ENCODE measurements around the gene ITPK1. TPM values are rescaled to one million over a fixed set of nuclear protein-coding genes. Genes with fewer than 3 reads are reported as not detected.

ITPK1 gene
- total RNA-seq, 3 donors from 2014 or later, result 27.8 to 91.7 (median 42.9) TPM

DNA sequence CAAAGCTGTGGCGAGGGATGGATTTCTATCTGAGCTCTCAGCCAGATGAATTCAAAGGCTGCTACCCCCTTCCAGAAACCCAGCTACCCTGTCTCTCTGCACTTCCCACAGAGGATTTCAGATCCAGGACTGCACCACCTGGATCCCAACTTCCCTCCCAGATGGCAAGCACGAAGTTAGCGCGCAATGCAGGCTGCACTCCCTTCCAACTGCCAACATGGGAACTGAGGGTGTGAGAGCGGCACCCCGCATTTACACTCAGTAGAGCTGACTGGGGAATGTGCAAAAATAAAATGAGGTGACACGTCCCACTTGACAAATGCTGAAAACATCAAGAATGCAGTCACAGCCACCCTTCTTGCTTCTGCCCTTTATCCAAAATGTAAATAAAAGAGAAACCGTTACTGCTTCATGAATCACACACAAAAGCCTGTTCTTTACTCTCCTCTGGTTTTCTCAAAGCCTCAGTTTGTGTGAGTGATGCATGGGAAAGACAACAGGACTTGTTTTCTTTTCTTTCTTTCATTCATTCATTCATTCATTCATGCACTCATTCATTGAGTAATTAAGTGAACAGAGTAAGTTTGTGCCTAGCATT, 85.7 kb downstream of the ITPK1 start:
- DNase-seq (ENCODE audit: low spot score in 2 of 2), result no peak
- Histone ChIP-seq H3K27ac (no peak overlapping the region), H3K4me3 (no peak overlapping the region), H3K27me3 (no peaks in the 10 kb centered on the region), H3K9me3 (no peaks in the 10 kb centered on the region), H3K36me3 (no peaks in the 10 kb centered on the region), H3K4me1 (no peaks in the 10 kb centered on the region)
- TF ChIP-seq, protein P1, sequence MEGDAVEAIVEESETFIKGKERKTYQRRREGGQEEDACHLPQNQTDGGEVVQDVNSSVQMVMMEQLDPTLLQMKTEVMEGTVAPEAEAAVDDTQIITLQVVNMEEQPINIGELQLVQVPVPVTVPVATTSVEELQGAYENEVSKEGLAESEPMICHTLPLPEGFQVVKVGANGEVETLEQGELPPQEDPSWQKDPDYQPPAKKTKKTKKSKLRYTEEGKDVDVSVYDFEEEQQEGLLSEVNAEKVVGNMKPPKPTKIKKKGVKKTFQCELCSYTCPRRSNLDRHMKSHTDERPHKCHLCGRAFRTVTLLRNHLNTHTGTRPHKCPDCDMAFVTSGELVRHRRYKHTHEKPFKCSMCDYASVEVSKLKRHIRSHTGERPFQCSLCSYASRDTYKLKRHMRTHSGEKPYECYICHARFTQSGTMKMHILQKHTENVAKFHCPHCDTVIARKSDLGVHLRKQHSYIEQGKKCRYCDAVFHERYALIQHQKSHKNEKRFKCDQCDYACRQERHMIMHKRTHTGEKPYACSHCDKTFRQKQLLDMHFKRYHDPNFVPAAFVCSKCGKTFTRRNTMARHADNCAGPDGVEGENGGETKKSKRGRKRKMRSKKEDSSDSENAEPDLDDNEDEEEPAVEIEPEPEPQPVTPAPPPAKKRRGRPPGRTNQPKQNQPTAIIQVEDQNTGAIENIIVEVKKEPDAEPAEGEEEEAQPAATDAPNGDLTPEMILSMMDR (IDR thresholded peaks at IDR 0.05), result no peak
- TF ChIP-seq POLR2AphosphoS5 (IDR thresholded peaks at IDR 0.05), result no peak
- TF ChIP-seq POLR2A (IDR thresholded peaks at IDR 0.05), result no peak
- intact Hi-C loops (cut with DNase I; ENCODE audit: low total_unique reads), result loop anchor here (5.0 to 10.0 kb wide), 2 partner anchors 75 to 1508 kb away; no protein-coding TSS in a partner anchor

DNA sequence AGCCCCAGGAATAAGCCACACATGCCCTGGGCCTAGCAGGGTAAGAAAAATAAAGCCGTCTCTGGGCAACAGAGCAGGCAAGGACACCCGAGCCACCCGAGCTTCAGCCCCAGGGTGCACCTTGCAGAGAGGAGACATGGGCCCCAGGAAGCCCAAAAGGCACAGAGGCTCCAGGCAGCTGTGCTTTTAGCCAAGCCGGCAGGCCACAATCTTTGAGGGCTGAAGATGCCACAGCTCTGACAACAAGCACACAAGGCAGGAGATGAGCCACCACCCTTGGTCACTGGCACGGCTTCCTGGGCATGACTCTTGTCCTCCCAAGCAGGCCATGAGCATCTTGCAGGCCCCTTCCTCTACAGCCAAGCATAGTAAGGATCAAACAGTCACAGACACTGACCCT, 86.3 kb downstream of the ITPK1 start:
- intact Hi-C loops (cut with DNase I; ENCODE audit: low total_unique reads), result loop anchor here (5.0 kb wide), 1 partner anchor 1507 kb away; no protein-coding TSS in a partner anchor
- no peak overlapping the region for H3K27ac ChIP-seq
- no peaks in the 10 kb centered on the region for H3K4me1 ChIP-seq
- no peak for TF ChIP-seq POLR2AphosphoS5 (IDR thresholded peaks at IDR 0.05)
- TF ChIP-seq, protein P1 (IDR thresholded peaks at IDR 0.05), result no peak
- no peak for TF ChIP-seq POLR2A (IDR thresholded peaks at IDR 0.05)
- H3K36me3 ChIP-seq, result no peaks in the 10 kb centered on the region
- DNase-seq (ENCODE audit: low spot score in 2 of 2), result no peak
- H3K4me3 ChIP-seq, result no peak overlapping the region
- no peaks in the 10 kb centered on the region for H3K9me3 ChIP-seq
- no peaks in the 10 kb centered on the region for H3K27me3 ChIP-seq

DNA sequence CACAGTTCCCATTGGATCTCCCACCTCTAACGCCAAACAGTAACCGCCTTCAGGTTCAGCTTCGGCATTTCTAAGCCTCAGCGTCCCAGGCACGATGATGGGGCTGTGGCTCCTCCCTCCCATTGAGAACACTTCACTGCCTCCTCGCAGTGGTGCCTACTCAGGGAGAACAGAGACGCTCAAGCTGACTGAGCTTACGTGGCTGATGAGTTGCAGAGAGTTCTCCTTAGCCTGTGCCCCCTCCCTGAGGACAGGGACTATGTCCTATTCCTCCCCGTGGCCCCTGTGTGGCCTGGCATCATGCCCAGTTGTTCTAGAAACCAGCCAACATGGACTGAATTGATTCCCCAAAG, 87.0 kb downstream of the ITPK1 start:
- Histone ChIP-seq H3K4me3 (no peak overlapping the region), H3K4me1 (no peaks in the 10 kb centered on the region), H3K27me3 (no peaks in the 10 kb centered on the region), H3K27ac (no peak overlapping the region), H3K36me3 (no peaks in the 10 kb centered on the region), H3K9me3 (no peaks in the 10 kb centered on the region)
- intact Hi-C loops (cut with DNase I; ENCODE audit: low total_unique reads), result loop anchor here (5.0 kb wide), 1 partner anchor 1506 kb away; no protein-coding TSS in a partner anchor
- TF ChIP-seq POLR2AphosphoS5 (IDR thresholded peaks at IDR 0.05), result no peak
- TF ChIP-seq, protein P1 (IDR thresholded peaks at IDR 0.05), result no peak
- TF ChIP-seq POLR2A (IDR thresholded peaks at IDR 0.05), result no peak
- no peak for DNase-seq (ENCODE audit: low spot score in 2 of 2)

DNA sequence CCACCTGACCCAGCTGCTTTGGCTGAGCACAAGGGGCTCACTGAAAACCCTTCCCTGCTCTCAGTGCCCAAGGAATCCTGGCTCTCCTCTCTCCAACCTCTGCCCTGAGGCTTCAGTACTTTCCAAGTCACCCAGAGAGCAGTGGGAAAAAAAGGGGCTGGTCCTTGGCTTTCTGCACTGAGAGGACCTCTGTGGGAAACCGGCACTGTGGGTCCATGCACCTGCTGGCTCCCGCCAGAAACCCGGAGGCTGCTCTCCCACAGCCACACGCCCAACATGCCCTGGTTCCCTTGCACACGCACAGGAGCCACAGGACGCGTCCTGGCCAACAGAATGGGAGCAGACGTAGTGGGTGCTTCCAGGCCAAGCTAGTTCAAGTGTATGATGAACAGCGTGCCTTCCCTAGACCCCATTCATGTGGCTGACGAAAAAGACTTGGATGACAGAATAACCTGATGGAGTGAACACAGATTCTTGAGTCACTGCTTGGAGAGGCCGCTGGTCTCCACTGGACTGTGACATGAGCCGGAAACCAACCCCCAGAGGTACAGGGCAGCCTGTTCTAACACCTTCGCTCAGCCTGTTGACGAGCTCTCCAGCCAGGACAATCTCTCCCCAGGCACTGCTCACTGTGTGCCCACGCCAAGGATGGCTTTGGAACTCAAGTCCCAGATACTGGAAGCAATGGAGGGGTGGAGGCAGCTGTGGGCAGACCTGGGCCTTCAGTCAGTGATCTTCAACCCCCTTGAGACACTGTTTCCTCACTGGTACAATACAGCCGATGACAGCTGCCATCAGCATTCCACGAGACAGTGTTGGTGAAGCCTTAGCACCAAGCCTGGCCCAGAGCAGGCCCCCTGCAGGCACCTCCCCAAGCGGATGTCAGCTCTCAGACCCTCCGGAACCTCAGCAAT, 87.7 kb downstream of the ITPK1 start:
- intact Hi-C loops (cut with DNase I; ENCODE audit: low total_unique reads), result loop anchor here (5.0 kb wide), 1 partner anchor 1506 kb away; no protein-coding TSS in a partner anchor
- Histone ChIP-seq H3K9me3 (no peaks in the 10 kb centered on the region), H3K27me3 (no peaks in the 10 kb centered on the region), H3K4me1 (no peaks in the 10 kb centered on the region), H3K36me3 (no peaks in the 10 kb centered on the region), H3K27ac (no peak overlapping the region), H3K4me3 (no peak overlapping the region)
- TF ChIP-seq, protein P1 (IDR thresholded peaks at IDR 0.05), result no peak
- no peak for TF ChIP-seq POLR2AphosphoS5 (IDR thresholded peaks at IDR 0.05)
- no peak for DNase-seq (ENCODE audit: low spot score in 2 of 2)

DNA sequence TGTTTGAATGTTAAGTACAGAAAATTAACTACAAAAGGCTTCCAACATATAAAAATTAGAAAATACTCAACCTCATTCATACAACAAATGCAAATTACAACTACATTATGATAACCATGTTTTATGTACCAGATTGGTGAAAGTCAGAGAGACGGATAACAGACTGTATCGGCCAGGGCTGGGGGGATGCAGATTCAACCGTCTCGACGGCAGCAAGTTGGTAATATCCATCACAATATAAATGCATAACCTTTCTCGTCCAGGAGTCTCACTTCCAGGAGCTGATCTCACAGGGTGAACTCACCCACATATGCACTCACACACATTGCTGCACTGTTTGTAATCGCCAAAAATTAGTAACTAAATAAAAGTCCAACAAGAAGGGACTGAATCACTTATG, 89.4 kb downstream of the ITPK1 start:
- Histone ChIP-seq H3K36me3 (no peaks in the 10 kb centered on the region), H3K27me3 (no peaks in the 10 kb centered on the region), H3K4me3 (no peak overlapping the region), H3K4me1 (no peaks in the 10 kb centered on the region), H3K27ac (no peak overlapping the region), H3K9me3 (no peaks in the 10 kb centered on the region)
- intact Hi-C loops (cut with DNase I; ENCODE audit: low total_unique reads), result loop anchor here (5.0 kb wide), 1 partner anchor 1504 kb away; no protein-coding TSS in a partner anchor
- no peak for DNase-seq (ENCODE audit: low spot score in 2 of 2)
- TF ChIP-seq, protein P1 (IDR thresholded peaks at IDR 0.05), result no peak
- no peak for TF ChIP-seq POLR2A (IDR thresholded peaks at IDR 0.05)
- TF ChIP-seq POLR2AphosphoS5 (IDR thresholded peaks at IDR 0.05), result no peak

Data from breast epithelium (tissue), 4 donors.